Activated CD4-positive, alpha-beta memory T cell treated with anti-CD3 and anti-CD28 coated beads, Interleukin-2, amount 10 ng/mL, durations not matched to agents 7 days and 5 days (primary cell): Measurements from ENCODE around the gene SOX3. TPM values are rescaled to one million over a fixed set of nuclear protein-coding genes. Genes with fewer than 3 reads are reported as not detected.

Source experiments
- CTCF ChIA-PET: fragments of 350-600 bp; sonication (Branson Sonifier 250); formaldehyde crosslinking; loops from one replicate; lab custom pipeline; 2021; ENCODE audit warnings: antibody characterized with exemption, inconsistent platforms; lab: Charles Lee
- POLR2A ChIA-PET: fragments of 350-600 bp; sonication (Branson Sonifier 250); formaldehyde crosslinking; loops from one replicate; lab custom pipeline; 2021; ENCODE audit warnings: antibody characterized with exemption; lab: Charles Lee
- DNase-seq: peaks from one replicate; pipeline ENCODE4 v3.0.0-alpha.2; 2020
- H3K27ac Mint-ChIP-seq: one replicate; pipeline ENCODE4 v1.8.0; 2021; ENCODE audit warnings: mild to moderate bottlenecking, mixed read lengths
- H3K27me3 Mint-ChIP-seq: one replicate; pipeline ENCODE4 v1.8.0; 2021; ENCODE audit warnings: mixed read lengths
- H3K36me3 Mint-ChIP-seq: one replicate; pipeline ENCODE4 v1.8.0; 2021; ENCODE audit warnings: low read depth, mixed read lengths
- H3K4me1 Mint-ChIP-seq: one replicate; pipeline ENCODE4 v1.8.0; 2021; ENCODE audit warnings: mixed read lengths
- H3K4me3 Mint-ChIP-seq: one replicate; pipeline ENCODE4 v1.8.0; 2021; ENCODE audit warnings: mild to moderate bottlenecking, mixed read lengths
- H3K9me3 Mint-ChIP-seq: one replicate; pipeline ENCODE4 v1.8.0; 2021; ENCODE audit warnings: mixed read lengths
- total RNA-seq, 2 experiments: library from RNA; stranded (reverse); gene quantifications; one replicate each; pipeline ENCODE4 v1.2.3, GENCODE V29; 2021

Gene SOX3
- total RNA-seq, result not detected

GRCh38 chrX:140504371-140505324 is at the start of gene SOX3:
TSS of gene SOX3 (minus strand) at chrX:140505069. CDS start at chrX:140505060, 9 bp downstream.
- CTCF ChIA-PET, result no interaction called here
- H3K27me3 Mint-ChIP-seq, result peaks cover 61% of the 10 kb centered on the region

GRCh38 chrX:140548985-140549384 is 44.1 kb upstream of the SOX3 start:
- CTCF ChIA-PET, result no interaction called here
- Mint-ChIP-seq H3K27ac (no peak overlapping the region), H3K4me3 (no peak overlapping the region), H3K36me3 (no peaks in the 10 kb centered on the region), H3K4me1 (no peaks in the 10 kb centered on the region), H3K9me3 (no peaks in the 10 kb centered on the region), H3K27me3 (no peaks in the 10 kb centered on the region)
- DNase-seq, result no peak
- POLR2A ChIA-PET, result no interaction called here

More at GRCh38 chrX:140504371-140505324, at the start of gene SOX3:
- H3K4me1 Mint-ChIP-seq, result peaks cover 3% of the 10 kb centered on the region
- POLR2A ChIA-PET, result no interaction called here
- peaks cover 2% of the 10 kb centered on the region for H3K36me3 Mint-ChIP-seq
- no peak for DNase-seq
- H3K27ac Mint-ChIP-seq, result no peak within 1 kb of the TSS
- H3K4me3 Mint-ChIP-seq, result no peak within 1 kb of the TSS
- no peaks in the 10 kb centered on the region for H3K9me3 Mint-ChIP-seq

GRCh38 chrX:140526171-140526570 is 21.3 kb upstream of the SOX3 start:
- Mint-ChIP-seq H3K27ac (no peak overlapping the region), H3K4me3 (no peak overlapping the region), H3K36me3 (no peaks in the 10 kb centered on the region), H3K4me1 (no peaks in the 10 kb centered on the region), H3K9me3 (no peaks in the 10 kb centered on the region), H3K27me3 (no peaks in the 10 kb centered on the region)
- POLR2A ChIA-PET, result no interaction called here
- CTCF ChIA-PET, result no interaction called here
- no peak for DNase-seq

- H3K36me3 Mint-ChIP-seq, result no peaks in the 10 kb centered on the region
- H3K4me3 Mint-ChIP-seq, result no peak overlapping the region
- no peak for DNase-seq
- CTCF ChIA-PET, result no interaction called here
- no peaks in the 10 kb centered on the region for H3K9me3 Mint-ChIP-seq
- H3K27ac Mint-ChIP-seq, result no peak overlapping the region
- no peaks in the 10 kb centered on the region for H3K27me3 Mint-ChIP-seq
- POLR2A ChIA-PET, result no interaction called here
- no peaks in the 10 kb centered on the region for H3K4me1 Mint-ChIP-seq
Measured at GRCh38 chrX:140525448-140525847, 20.6 kb upstream of the SOX3 start.

GRCh38 chrX:140524556-140524955 is 19.7 kb upstream of the SOX3 start:
- Mint-ChIP-seq H3K27ac (no peak overlapping the region), H3K4me1 (no peaks in the 10 kb centered on the region), H3K36me3 (no peaks in the 10 kb centered on the region), H3K9me3 (no peaks in the 10 kb centered on the region), H3K27me3 (no peaks in the 10 kb centered on the region), H3K4me3 (no peak overlapping the region)
- DNase-seq, result no peak
- ChIA-PET CTCF (no interaction called here), POLR2A (no interaction called here)

GRCh38 chrX:140521393-140521792 is 16.5 kb upstream of the SOX3 start:
- POLR2A ChIA-PET, result no interaction called here
- H3K27ac Mint-ChIP-seq, result no peak overlapping the region
- no peaks in the 10 kb centered on the region for H3K9me3 Mint-ChIP-seq
- CTCF ChIA-PET, result no interaction called here
- no peak overlapping the region for H3K4me3 Mint-ChIP-seq
- no peaks in the 10 kb centered on the region for H3K36me3 Mint-ChIP-seq
- H3K27me3 Mint-ChIP-seq, result no peaks in the 10 kb centered on the region
- no peaks in the 10 kb centered on the region for H3K4me1 Mint-ChIP-seq
- no peak for DNase-seq

- no peaks in the 10 kb centered on the region for H3K4me1 Mint-ChIP-seq
- no peaks in the 10 kb centered on the region for H3K9me3 Mint-ChIP-seq
- no peak overlapping the region for H3K27ac Mint-ChIP-seq
- DNase-seq, result no peak
- no peaks in the 10 kb centered on the region for H3K36me3 Mint-ChIP-seq
- no peak overlapping the region for H3K4me3 Mint-ChIP-seq
- CTCF ChIA-PET, result no interaction called here
- peaks cover 15% of the 10 kb centered on the region for H3K27me3 Mint-ChIP-seq
- POLR2A ChIA-PET, result no interaction called here
Measured at GRCh38 chrX:140514554-140514953, 9.7 kb upstream of the SOX3 start.

- CTCF ChIA-PET, result no interaction called here
- H3K27me3 Mint-ChIP-seq, result peaks cover 40% of the 10 kb centered on the region
- no peak overlapping the region for H3K4me3 Mint-ChIP-seq
- POLR2A ChIA-PET, result no interaction called here
- no peak for DNase-seq
- H3K9me3 Mint-ChIP-seq, result no peaks in the 10 kb centered on the region
- H3K36me3 Mint-ChIP-seq, result peaks cover 2% of the 10 kb centered on the region
- H3K27ac Mint-ChIP-seq, result no peak overlapping the region
- no peaks in the 10 kb centered on the region for H3K4me1 Mint-ChIP-seq
Measured at GRCh38 chrX:140510895-140511295, 6.0 kb upstream of the SOX3 start.

GRCh38 chrX:140510306-140510676 is 5.4 kb upstream of the SOX3 start:
- ChIA-PET CTCF (no interaction called here), POLR2A (no interaction called here)
- peaks cover 44% of the 10 kb centered on the region for H3K27me3 Mint-ChIP-seq
- no peak overlapping the region for H3K27ac Mint-ChIP-seq
- no peak for DNase-seq
- H3K4me3 Mint-ChIP-seq, result no peak overlapping the region
- no peaks in the 10 kb centered on the region for H3K9me3 Mint-ChIP-seq
- peaks cover 2% of the 10 kb centered on the region for H3K36me3 Mint-ChIP-seq
- H3K4me1 Mint-ChIP-seq, result no peaks in the 10 kb centered on the region

- Mint-ChIP-seq H3K27ac (no peak overlapping the region), H3K4me3 (no peak overlapping the region), H3K9me3 (no peaks in the 10 kb centered on the region), H3K36me3 (peaks cover 2% of the 10 kb centered on the region), H3K4me1 (no peaks in the 10 kb centered on the region), H3K27me3 (peaks cover 44% of the 10 kb centered on the region)
- POLR2A ChIA-PET, result no interaction called here
- CTCF ChIA-PET, result no interaction called here
- no peak for DNase-seq
Measured at GRCh38 chrX:140509468-140510305, 4.8 kb upstream of the SOX3 start.

- CTCF ChIA-PET, result no interaction called here
Measured at GRCh38 chrX:140508958-140509357, 4.1 kb upstream of the SOX3 start.

GRCh38 chrX:140507982-140508305 is 3.1 kb upstream of the SOX3 start:
- CTCF ChIA-PET, result no interaction called here
- H3K27ac Mint-ChIP-seq, result no peak overlapping the region
- peaks cover 2% of the 10 kb centered on the region for H3K36me3 Mint-ChIP-seq
- peaks cover 3% of the 10 kb centered on the region for H3K4me1 Mint-ChIP-seq
- H3K4me3 Mint-ChIP-seq, result no peak overlapping the region
- peaks cover 49% of the 10 kb centered on the region for H3K27me3 Mint-ChIP-seq
- DNase-seq, result no peak
- H3K9me3 Mint-ChIP-seq, result no peaks in the 10 kb centered on the region
- POLR2A ChIA-PET, result no interaction called here

More at GRCh38 chrX:140508958-140509357, 4.1 kb upstream of the SOX3 start:
- DNase-seq, result no peak
- peaks cover 2% of the 10 kb centered on the region for H3K36me3 Mint-ChIP-seq
- peaks cover 44% of the 10 kb centered on the region for H3K27me3 Mint-ChIP-seq
- POLR2A ChIA-PET, result no interaction called here
- no peak overlapping the region for H3K4me3 Mint-ChIP-seq
- H3K4me1 Mint-ChIP-seq, result no peaks in the 10 kb centered on the region
- H3K9me3 Mint-ChIP-seq, result no peaks in the 10 kb centered on the region
- H3K27ac Mint-ChIP-seq, result no peak overlapping the region

GRCh38 chrX:140507223-140507981 is 2.5 kb upstream of the SOX3 start:
- peaks cover 2% of the 10 kb centered on the region for H3K36me3 Mint-ChIP-seq
- peaks cover 53% of the 10 kb centered on the region for H3K27me3 Mint-ChIP-seq
- ChIA-PET POLR2A (no interaction called here), CTCF (no interaction called here)
- no peaks in the 10 kb centered on the region for H3K9me3 Mint-ChIP-seq
- no peak for DNase-seq
- peaks cover 3% of the 10 kb centered on the region for H3K4me1 Mint-ChIP-seq
- no peak overlapping the region for H3K4me3 Mint-ChIP-seq
- H3K27ac Mint-ChIP-seq, result no peak overlapping the region
